NCI-H2107 treated with DMSO at 0.1 percent for 48 hours (cell line): ENCODE data around the gene CSTPP1.
"Not testable (repeated sequence)": the region's sequence is repeated elsewhere in the genome, so short reads cannot be mapped to it uniquely, and the experiment has no call there.

ENCODE experiments used
- DNase-seq: peaks from one replicate; lab custom pipeline; 2025; ENCODE audit not compliant: unreplicated experiment; lab: John Stamatoyannopoulos, UW

Gene CSTPP1

DNA sequence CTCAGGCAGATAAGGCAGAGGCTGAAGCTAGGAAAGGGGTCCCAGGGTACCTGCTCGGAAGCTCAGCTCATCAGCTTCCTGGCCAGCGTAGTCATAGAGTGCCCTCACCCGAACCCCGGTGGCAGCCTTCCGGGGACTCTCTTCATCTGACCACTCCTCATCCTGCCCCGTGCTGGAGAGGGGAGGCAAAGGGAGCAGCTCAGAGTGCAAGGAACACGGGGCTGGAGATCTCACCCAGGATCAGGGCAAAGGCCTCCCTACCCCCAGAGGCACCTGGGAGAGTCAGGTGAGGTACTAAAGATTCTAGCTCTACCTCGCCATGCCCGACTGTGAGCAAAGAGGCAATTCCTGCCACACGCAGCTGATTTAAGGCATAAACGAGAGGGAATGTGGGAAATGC is 241.8 kb downstream of the CSTPP1 start:
- no peak for DNase-seq

DNA sequence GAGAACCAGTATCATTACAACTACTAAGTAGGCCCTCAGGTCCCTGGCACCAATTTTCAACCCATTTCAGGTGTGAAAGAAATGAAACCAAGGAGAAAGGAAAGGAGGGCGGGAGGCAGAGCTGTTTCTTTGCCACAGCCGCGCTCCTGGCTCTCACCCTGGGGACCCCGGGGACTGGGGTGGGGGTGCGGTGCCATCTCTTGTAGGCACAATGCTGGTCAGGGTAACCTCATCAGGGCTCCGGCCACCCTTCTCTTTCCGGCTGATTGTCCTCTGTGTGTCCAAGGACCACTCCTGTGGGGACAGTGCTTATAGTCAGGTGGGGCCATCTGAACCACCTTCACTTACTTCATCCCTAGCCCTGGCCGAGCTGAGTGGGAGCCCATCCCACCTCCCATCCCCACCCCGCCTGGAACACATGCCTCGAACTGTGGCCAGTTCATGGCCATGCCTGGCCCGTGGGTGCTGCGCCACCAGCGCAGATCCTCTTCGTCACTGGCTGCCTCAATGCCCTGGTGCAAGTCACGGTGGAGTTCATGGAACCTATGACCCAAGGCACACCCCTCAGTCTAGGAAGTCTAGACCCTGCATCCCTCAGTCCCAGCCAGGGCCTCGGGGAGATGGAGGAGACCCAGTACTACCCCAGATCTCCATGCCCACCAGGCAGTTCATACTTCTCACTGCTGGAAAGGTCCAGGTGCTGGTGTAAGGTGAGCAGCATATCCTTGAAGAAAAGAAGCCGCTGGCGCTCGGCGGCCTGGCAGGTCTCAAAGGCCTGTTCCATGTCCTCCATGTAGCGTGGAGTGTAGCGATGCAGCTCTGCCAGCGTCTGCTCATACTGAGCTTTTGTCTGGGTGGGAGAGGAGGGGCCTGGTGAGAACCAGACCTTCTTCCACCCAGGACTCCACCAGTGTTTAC is 242.4 kb downstream of the CSTPP1 start:
- no peak for DNase-seq

DNA sequence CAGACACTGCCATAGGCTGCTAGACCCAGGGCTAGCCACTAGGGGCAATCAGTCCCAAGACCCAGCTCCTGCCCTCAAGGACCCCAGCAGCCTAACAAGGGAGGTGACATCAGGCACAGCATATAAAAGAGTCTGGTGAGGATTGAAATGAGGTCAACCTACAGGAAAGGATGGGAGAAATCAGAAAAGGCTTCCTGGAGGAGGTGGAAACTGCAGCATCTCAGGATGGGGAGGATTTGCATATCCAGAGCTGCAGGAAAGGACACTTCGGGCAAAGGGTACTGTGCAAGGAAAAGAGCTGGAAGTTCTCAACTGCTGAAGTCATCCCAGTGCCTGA is 243.1 kb downstream of the CSTPP1 start:
- DNase-seq: peak; percentile 5

DNA sequence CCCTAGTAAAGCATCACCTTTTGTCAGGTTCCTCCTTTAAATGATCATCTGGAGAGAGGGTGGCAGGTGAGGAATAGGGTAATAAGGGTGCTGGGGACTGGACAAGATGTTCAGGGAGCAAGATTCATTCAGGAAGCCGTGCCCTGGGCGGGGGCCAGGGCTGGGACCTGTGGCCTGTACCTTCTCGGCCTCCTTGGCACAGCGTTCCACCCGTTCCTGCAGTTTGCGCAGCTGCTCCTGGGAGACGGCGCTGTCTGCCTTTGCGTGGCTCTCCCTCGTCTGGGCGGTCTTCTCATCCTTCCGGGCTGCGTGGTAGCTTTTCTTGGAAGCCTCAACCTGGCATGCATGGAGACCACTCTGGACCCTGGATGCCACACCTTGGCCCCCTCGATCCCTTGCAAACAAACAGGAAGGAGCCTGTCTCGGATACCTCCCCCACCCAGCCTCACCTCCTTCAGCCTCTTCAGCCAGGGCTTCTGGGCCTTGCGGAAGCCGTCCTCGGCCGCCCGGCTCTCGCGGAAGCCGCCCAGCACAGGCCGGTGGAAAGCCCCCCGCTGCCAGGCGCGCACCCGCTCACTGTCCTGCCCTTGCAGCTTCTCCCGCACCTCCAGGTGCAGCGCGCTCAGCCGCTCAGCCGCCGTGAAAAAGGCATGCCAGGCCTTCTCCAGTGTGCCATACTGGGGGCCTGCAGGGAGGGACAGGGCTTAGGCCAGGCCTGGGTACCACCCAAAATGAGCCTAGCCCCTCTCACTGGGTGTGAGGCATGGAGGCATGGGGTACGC is 243.6 kb downstream of the CSTPP1 start:
- DNase-seq: no peak

DNA sequence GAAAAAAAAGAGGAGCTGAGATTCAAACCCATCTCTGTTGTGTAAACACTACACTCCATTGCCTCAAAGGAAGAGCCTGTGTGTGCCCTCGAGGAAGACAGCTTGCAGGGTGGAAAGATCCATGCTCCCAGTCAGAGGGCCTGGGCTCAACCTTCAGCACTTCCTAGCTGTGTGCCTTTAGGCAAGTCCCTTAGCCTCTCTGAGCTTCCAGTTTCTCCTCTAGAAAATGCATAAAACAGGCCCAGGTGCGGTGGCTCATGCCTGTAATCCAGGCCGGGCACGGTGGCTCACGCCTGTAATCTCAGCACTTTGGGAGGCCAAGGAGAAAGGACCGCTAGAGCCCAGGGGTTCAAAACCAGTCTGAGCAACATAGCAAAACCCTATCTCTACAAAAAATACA is 244.7 kb downstream of the CSTPP1 start:
- DNase-seq: no peak

DNA sequence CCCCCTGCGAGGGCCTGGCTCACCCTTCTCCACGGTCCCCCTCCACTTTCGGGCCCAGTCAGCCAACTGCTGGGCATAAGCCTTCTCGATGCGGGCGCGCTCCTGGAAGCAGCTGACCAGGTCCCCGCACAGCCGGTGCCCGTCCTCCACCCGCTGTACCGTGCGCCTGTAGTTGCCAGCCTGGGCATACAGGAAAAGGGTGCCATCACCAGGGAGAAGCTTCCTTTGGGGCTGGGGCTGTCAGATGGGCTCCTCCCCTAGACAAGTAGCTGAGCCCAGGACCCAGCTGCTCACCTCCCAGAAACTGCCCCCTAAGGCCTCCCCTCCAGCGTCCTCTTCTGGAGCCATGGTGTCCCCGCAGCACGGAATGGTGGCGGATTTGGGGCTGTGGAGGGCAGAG is 245.8 kb downstream of the CSTPP1 start:
- DNase-seq: no peak

DNA sequence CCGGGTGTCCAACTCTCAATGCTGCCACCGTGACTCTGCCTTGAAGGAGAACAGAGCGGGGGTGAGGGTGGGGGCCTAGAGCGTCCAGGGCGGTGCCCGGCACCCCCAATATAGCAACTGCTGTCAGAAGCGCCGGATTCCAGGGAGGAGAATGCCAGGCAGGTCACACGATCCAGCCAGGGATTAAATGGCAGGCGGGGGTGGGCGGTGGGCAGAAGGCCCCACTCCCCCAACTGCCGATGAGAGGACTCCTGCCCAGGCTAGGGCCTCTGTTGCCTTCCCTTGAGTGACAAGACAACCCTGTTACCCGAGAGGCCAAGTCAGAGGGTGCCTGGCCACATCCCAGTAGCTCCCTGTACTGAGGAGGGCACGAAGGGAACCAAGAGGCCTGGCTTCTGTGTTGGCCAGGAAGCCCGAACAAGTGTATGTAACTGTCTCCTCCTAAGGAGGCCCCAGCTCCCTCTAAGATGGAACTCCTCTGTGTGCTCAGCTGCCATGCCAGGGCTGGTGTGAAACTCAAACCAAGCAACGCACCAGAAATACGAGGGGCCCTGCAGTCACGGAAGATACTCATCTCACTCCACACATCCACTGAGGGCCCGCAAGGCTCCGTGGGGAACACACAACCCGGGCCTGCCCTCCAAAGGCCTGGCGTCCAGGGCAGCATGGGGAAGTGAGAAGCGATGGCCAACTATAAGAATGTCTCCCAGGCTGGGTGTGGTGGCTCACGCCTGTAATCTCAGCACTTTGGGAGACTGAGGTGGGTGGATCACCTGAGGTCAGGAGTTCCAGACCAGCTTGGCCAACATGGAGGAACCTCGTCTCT is 246.7 kb downstream of the CSTPP1 start:
- DNase-seq: no peak

DNA sequence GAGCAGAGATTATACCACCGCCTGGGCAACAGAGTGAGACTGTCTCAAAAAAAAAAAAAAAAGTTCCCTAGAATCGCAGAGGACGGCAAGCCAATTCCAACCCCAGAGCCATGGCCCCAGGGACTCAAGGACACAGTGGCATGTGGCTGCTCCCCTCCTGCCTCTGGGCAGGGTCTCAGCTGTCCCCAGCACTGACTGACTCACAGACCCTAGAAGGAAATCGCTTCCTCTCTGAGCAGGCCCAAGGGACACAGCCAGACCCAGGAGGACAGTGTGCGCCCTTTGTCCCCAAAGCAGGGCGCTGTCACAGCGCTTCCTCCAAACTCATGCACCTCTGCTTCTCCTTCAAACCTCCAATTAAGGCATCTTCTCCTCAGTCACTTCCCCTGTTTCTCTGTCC is 247.4 kb downstream of the CSTPP1 start:
- DNase-seq: no peak

DNA sequence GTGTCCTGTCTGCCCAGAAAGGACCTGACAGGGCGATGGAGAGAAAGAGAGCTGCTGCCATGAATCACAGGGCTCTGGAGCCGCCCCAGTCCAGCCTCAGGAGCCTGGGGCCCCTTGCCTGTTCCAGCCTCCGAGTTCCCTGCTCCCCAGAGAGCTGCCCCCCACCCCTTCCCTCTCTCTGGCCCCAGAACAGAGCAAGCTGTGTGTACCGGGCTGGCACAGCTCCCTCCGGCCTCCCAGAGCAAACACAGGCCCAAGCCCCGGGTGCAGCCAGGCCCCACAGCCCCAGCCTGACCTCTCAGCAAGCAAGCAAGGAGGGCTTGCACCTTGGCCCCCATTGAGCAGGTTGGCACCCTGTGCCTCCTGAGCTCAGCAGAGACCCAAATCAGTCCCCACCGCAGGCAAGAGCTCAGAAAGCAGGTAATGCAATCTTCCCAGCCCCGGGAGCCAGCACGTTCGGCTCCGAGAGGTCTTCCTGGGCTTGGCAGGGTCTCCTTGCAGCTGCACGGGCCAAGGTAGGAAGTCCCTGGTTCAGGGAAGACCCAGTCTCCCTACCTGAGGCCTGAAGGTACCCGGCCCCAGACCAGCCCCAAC is 248.2 kb downstream of the CSTPP1 start:
- no peak for DNase-seq

DNA sequence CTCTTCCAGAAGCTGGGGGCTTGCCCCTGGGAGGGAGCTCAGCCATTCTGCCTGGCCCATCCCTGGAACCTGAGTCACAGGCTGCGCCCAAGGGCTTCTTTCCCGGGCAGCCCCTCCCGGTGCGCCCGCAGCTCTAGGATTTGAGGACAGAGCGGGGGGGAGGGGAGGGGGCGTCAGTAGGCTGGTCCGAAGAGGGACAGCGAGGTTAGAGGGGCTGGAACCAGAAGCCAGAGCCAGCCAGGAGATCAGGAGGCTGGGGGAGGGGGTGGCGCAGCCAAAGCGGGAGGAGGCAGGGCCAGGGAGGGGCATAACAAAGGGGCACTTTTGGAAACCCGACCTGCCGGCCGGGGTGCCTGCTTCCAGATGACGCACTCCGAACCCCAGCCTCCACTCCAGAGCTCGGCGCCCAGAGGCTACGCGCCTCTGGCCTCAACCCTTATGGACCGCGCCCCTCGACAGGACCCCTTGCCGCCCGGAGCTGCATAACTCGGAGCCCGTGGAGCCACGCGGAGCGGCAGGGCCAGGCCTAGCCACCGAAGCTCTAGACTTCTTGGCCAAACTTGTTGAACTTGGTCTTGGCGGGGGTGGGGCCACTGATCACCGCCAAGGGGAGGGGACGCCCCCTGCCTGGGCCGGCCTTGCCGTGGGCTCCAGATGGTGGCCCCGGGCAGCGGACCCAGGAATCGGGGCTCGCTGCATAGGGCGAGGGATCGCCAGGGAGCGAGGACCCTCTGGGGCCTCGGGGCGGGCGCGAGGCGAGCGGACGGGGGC is 248.9 kb downstream of the CSTPP1 start:
- DNase-seq: no peak

DNA sequence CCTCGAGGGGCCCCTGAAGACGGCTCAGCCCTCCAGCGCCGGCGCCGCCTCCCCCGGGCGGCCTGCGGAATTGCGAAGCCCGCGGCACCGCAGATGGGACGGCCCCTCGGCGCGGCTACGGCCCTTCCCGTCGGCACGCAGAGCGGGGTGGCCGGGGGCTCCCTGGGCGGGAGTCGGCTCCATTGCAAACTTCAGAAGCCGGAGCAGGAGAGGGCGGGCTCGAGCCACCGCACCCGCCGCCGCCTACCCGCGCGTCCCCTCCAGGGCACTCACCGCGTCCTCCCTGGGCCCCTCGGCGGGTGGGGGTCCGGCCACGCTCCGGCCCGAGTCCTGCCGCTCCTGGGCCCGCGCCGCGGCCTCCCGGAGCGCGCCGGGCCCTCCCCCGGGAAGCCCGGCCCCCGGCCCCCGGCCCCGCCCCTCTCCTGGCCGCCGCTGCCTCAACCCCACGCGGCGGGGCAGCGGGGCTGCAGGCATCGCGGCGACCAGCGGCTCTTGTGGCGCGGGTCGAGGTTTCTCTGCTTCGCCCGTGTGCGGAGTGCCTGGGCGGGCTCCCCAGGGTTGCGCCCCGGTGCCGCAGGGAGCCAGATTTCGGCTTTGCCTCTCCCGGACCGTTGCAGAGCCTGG is 249.6 kb downstream of the CSTPP1 start, which contains the start of gene PACSIN3:
Gene PACSIN3, minus strand, starts transcription at position 359 of the 624 bp plus-strand sequence. CDS start 3,707 bp downstream, outside the sequence.
- no peak for DNase-seq

DNA sequence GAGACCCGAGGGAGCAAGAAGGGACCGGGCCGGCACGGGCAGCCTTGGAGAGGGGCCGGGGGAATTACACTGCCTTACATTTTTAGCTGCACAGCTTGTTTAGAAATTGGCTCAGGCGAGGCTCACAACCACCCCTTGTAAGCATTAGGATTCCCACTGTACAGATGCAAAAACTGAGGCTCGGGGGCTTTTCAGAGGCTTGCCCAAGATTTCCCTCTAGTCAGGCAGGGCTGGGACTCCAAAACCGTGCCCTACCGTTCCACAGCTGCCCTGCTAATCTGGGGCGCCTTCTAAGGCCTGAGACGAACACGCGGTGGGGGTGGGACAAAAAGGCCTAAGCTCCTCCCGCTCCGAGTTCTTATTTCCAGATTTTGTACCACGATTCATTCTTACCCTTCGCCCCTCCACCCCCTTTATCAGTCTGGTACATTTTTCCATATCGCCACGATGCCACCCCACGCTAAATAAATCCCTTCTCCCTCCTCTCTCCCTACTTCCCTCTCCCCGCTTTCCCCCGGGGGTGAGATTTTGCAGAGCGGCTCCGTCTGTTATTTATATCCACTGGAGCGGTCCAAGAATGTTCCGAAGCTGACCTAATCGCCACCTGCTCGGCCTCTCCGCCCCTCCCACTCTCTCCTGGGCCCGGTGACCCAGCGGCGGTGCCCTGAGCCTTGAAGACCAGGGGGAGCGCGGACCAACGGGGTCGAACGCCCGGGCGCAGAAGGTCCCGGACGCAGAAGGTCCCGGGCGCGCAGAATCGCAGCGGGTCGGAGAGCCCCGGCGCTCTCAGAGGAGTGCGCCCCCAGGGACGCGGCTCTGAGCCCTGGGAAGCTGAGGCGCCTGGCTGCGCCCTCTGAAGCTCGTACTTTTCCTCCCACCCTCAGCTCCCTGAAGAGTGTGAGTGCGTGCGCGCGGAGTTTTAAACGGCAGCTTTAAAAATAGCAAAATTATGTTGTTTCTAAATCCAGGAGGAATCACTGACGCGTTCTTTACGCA is 250.4 kb downstream of the CSTPP1 start:
- no peak for DNase-seq

DNA sequence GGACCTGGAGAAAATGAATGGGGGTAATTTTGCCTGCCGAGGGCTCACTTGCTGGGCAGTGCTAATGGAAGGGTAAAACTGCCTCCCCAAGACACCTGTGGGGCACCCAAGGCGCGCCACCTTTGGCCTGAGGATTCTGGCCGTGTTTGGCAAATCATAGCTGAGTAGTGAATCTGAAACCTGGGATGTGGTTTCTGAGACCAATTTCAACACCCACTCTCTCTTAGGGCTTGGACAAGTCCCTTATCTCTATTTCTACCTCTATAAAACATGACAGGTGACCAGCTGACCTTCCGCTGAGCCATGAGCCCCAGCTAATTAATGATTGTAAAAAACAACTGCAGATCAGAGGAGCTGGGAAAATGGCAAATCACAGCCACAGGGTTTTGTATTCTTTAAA is 251.2 kb downstream of the CSTPP1 start:
- DNase-seq: no peak

DNA sequence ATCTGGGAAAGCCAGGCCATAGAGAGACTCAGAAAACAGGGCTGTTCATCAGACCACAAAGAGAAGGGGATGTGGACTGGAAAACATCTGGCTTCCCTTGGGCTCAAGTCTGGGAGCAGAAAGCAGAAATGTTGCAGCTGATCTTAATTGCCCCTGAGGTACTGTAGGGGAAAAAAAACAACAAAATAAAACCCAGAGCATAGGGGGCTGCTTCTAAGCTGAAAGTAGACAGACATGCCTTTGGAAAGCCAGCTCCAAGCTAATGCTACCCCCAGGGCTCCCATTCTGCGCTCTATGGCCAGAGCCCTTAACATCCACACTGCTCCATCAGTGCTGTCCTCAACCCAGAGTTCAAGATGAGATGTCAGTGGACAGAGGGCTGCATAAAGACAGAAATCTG is 251.7 kb downstream of the CSTPP1 start:
- DNase-seq: no peak

DNA sequence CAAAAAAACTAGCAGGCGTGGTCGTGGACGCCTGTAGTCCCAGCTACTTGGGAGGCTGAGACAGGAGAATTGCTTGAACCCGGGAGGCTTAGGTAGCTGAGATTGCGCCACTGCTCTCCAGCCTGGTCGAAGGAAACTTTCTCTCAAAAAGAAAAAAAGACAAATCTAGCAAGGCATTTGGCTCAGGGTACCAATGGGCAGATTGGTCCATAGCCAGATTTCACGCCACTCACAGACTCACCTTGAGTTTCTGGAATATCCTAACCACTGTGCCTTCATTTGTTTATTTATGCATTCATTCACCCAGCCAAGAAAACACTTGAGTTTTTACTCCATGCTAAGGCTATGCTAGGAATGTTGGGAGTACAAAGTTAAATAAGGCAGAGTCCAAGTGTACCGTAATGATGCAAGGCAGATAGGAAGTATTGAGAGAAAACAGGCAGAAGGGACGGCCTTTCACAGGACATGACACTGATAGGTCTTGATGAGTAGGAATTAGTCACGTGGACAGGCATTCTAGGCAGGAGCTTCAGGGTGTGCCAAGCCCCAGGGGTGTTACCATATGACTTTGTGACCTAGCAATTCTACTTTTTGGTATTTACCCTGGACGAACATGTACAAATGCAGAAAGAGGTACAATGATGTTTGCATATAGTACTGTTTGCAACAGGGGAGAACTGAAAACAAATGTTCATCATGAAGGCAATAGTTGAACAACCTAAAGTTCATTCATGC is 252.7 kb downstream of the CSTPP1 start:
- DNase-seq: no peak

DNA sequence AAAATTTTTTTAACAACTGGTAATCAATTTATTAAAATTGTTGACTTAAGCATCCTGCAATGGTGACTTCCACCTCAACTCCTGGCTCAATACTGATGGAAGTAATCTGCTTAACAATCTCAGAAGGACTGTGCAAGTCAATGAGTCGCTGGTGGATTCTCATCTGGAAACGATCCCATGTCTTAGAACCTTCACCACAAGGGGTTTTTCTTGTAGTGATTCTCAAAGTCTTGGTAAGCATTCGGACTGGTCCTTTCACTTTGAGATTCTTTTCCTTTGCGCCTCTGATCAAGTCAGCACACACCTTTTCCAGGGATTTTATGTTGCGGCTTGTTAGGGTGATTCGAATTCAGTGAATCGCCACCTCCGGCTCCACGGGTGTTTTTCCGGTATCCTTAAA is 254.6 kb downstream of the CSTPP1 start:
- not testable (repeated sequence) for DNase-seq

DNA sequence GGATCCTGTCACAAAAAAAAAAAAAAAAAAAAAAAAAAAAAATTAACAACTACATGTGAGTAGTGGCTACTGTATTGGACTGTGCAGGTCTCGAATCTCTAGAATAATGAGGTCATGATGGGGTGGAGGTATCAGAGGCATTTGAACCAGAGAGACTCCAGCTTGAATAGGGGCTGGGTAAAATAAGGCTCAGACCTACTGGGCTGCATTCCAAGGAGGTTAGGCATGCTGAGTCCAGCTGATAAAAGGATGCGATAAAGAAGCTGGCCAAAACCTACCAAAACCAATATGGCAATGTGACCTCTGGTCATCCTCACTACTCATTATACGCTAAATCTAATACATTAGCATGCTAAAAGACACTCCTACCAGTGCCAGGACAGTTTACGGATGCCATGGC is 255.6 kb downstream of the CSTPP1 start:
- DNase-seq: no peak

DNA sequence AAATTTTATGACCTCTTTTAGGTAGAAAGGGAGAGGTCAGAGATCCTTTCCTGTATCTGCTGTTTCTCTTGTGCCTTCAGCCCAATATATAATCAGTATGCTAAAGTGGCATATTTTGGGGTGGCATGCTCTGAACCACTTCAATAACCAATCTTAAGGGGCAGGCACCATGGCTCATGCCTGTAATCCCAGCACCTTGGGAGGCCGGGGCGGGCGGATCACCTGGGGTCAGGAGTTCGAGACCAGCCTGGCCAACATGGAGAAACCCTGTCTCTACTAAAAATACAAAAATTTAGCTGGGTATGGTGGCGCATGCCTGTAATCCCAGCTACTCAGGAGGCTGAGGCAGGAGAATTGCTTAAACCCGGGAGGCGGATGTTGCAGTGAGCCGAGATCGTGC is 261.6 kb downstream of the CSTPP1 start:
- DNase-seq: not testable (repeated sequence)
